Prostate gland (tissue), 2 donors: Measurements from ENCODE around the gene TMEM94.

ENCODE experiments used
- POLR2A ChIP-seq: fragments of 450-650 bp; IDR thresholded peaks from one replicate; pipeline ENCODE4 v1.6.1; 2016; ENCODE audit warnings: antibody characterized with exemption, mild to moderate bottlenecking
- POLR2AphosphoS5 ChIP-seq: sonication (generic); formaldehyde crosslinking; IDR thresholded peaks from one replicate; pipeline ENCODE4 v1.6.1; 2017; ENCODE audit warnings: antibody characterized with exemption
- TF ChIP-seq, protein P1 (sequence below), 4 experiments: fragments of 200-600 bp in 2 of 4; fragments of 450-650 bp in 2 of 4; sonication (generic) in 2 of 4; IDR thresholded peaks; 1 replicate in 3 of 4; 2 replicates in 1 of 4; pipeline ENCODE4 v1.5.1; 2016 to 2019; ENCODE audit warnings: antibody characterized with exemption in 4 of 4, mild to moderate bottlenecking in 2 of 4, moderate library complexity in 2 of 4

DNA sequence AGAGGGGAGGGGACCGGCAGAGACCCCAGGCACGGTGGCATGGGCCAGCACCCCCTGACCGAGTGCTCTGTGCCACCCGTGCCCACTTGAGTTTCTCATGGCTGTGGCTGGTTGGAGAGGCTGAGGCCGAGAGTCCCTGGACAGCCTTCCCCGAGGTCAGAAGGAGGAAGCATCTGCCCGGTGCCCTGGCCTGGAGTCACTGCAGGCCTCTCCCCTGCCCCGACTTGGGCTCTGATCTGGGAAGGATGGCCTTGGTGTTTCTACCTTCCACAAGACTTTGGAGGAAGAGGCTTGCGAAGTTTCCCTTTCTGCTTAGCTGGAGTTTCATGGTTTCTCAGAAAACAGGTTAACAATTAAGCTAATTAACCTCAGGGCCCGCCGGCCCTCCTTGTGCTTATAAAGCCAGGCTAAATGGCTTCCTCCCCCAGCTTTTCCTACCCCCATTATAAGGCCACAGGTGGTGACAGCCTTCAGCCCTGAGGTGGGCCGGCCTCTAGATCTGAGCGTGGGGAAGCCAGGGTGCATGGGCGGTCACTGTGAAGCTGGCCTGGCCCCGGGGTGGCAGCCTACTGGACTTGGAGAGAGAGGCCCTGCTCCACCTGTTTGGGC lies 86.4 kb downstream of the TMEM94 start:
- TF ChIP-seq, protein P1, sequence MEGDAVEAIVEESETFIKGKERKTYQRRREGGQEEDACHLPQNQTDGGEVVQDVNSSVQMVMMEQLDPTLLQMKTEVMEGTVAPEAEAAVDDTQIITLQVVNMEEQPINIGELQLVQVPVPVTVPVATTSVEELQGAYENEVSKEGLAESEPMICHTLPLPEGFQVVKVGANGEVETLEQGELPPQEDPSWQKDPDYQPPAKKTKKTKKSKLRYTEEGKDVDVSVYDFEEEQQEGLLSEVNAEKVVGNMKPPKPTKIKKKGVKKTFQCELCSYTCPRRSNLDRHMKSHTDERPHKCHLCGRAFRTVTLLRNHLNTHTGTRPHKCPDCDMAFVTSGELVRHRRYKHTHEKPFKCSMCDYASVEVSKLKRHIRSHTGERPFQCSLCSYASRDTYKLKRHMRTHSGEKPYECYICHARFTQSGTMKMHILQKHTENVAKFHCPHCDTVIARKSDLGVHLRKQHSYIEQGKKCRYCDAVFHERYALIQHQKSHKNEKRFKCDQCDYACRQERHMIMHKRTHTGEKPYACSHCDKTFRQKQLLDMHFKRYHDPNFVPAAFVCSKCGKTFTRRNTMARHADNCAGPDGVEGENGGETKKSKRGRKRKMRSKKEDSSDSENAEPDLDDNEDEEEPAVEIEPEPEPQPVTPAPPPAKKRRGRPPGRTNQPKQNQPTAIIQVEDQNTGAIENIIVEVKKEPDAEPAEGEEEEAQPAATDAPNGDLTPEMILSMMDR (IDR thresholded peaks at IDR 0.05): no peak
- TF ChIP-seq POLR2A: no peak
- TF ChIP-seq POLR2AphosphoS5: no peak
